HG03280 (cell line): ENCODE data around the gene TECR.
"Not testable (repeated sequence)": the region's sequence is repeated elsewhere in the genome, so short reads cannot be mapped to it uniquely, and the experiment has no call there.

ENCODE experiments used
- ATAC-seq: cut with Tn5 transposase; IDR thresholded peaks from one replicate; pipeline ENCODE4 v1.9.1; 2021; ENCODE audit warnings: mild to moderate bottlenecking, moderate library complexity; ENCODE audit not compliant: unreplicated experiment

TECR gene

GRCh38 chr19:14580623-14581237 is 51.3 kb downstream of the TECR start:
- no peak for ATAC-seq

- ATAC-seq: peak; percentile 36
Observed at GRCh38 chr19:14582894-14583340, 53.5 kb downstream of the TECR start, which contains the start of gene CLEC17A. Gene CLEC17A (plus strand): TSS chr19:14583084. CDS start chr19:14583161, 77 bp downstream.

DNA sequence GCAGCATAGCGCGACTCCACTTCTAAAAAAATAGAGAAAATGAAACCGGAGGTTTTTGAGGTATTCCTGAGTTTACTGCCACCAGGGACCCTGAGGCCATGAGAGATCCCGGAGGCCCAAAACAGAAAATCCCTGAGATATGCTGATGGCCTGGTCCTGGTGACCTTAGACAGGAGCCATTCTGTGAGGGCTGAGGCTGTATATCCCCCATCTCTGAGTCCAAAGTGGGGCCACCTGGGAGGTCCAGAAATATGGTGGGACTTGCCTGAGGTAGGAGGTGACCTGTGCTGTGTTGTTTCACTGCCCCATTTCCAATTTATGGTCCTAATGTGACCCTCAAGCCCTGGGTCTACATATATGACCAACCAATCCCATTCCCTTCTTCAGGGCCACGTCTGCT is 55.0 kb downstream of the TECR start:
- not testable (repeated sequence) for ATAC-seq

DNA sequence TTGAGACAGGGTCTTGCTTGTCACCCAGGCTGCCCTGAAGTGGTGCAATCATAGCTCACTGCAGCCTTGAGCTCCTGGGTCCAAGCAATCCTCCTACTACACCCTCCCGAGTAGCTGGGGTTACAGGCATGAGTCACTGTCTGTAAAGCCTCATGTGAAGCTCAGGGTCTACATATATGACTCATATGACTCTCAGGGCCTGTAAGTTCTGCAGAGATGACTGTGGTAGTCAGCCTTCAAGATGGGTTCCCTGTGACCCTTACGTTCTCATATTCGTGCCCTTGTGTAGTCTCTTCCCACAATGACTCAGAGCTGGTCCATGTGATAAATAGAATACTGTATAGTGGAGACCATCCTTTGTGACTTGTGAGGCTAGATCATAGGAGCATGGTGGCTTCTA is 55.8 kb downstream of the TECR start:
- peak; percentile 72 for ATAC-seq

GRCh38 chr19:14589433-14589832 is 60.0 kb downstream of the TECR start:
- not testable (repeated sequence) for ATAC-seq

GRCh38 chr19:14595558-14595957 is 66.2 kb downstream of the TECR start:
- ATAC-seq: no peak

GRCh38 chr19:14599548-14600147 is 70.3 kb downstream of the TECR start:
- ATAC-seq: no peak

GRCh38 chr19:14603990-14604387 is 74.6 kb downstream of the TECR start:
- ATAC-seq: peak; percentile 66

DNA sequence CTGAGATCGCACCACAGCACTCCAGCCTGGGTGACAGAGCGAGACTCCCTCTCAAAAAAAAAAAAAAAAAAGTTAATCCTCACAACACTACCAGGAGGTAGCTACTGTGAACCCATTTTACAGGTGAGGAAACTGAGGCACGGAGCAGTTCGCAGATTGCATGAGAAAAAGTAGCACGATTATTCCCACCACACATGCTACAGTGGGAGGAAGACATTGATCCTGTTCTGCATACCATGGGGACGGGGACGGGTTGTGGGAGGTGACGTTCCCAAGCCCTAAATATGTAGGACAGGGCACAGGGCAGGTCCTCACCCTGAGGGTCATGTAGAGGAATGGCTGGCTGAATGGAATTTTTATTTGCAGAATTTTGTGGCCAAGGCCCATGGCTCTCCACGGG is 77.2 kb downstream of the TECR start:
- ATAC-seq: no peak

DNA sequence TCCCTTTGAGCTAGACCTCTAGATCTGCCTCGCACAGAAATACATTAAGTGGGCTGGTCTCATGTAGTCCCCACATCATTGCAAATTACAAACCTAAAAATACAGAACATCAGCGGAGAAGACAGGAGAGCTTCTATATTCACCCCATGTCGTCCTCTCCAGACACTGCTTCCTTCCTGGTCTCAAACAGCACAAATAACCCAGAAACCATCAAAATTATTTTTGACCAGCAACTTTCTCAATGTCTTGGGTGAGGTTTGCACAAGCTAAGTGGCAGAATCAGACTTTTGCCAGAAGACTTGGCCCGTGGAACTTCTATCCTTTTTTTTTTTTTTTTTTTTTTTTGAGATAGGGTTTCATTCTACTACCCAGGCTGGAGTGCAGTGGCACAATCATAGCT is 81.7 kb downstream of the TECR start:
- ATAC-seq: no peak

- ATAC-seq: not testable (repeated sequence)
Observed at GRCh38 chr19:14612242-14612641, 82.8 kb downstream of the TECR start.

- ATAC-seq: no peak
Observed at GRCh38 chr19:14612657-14613056, 83.3 kb downstream of the TECR start.

- not testable (repeated sequence) for ATAC-seq
Observed at GRCh38 chr19:14613399-14614098, 84.2 kb downstream of the TECR start.

- ATAC-seq: no peak
Observed at GRCh38 chr19:14614099-14614412, 84.7 kb downstream of the TECR start.
